ENCODE measurements around the gene GDAP2. TPM values are rescaled to one million over a fixed set of nuclear protein-coding genes. Genes with fewer than 3 reads are reported as not detected.

GDAP2 gene
- total RNA-seq, 1 experiment from 2014 or later, result 14.5 TPM

- Histone ChIP-seq H3K4me1 (ENCODE audit: control insufficient read depth, insufficient read depth, low read length) (no peaks in the 10 kb centered on the region), H3K27ac (ENCODE audit: low read length) (no peak overlapping the region), H3K36me3 (ENCODE audit: control insufficient read depth, insufficient read depth, low read length) (peaks cover 4% of the 10 kb centered on the region; the same call in 1 of the 2 replicates), H3K4me3 (ENCODE audit: low read depth in 2 of 2, low read length in 2 of 2) (no peak overlapping the region), H3K27me3 (ENCODE audit: control insufficient read depth, insufficient read depth, low read length) (no peaks in the 10 kb centered on the region), H3K9me3 (ENCODE audit: control insufficient read depth, insufficient read depth, low read depth, low read length) (no peaks in the 10 kb centered on the region)
- in situ Hi-C loops (cut with HindIII; ENCODE audit: low pct_unique_long_range_greater_than_20kb, low sequenced_read_pairs) (no loop called here), intact Hi-C loops (cut with micrococcal nuclease; ENCODE audit: unreplicated experiment) (no loop called here)
- DNase-seq (ENCODE audit: low read depth, low spot score) (no peak), ATAC-seq (no peak)
- no peak for TF ChIP-seq REST (IDR thresholded peaks at IDR 0.05; ENCODE audit: insufficient read depth in 1 of 2, low read depth in 2 of 2, low read length in 1 of 2)
- no peak for TF ChIP-seq TCF7L2 (IDR thresholded peaks at IDR 0.05; ENCODE audit: low read depth, low read length)
- no peak for TF ChIP-seq CTCF (IDR thresholded peaks at IDR 0.05)
- TF ChIP-seq SIN3A (IDR thresholded peaks at IDR 0.05; ENCODE audit: borderline replicate concordance, insufficient read depth, low read depth, low read length), result no peak
- no peak for TF ChIP-seq POLR2AphosphoS5 (IDR thresholded peaks at IDR 0.05; ENCODE audit: low read depth, low read length)
- BruUV-seq (replicated peaks), result no TSS peak
- CTCF ChIA-PET, result no interaction called here
- POLR2A ChIA-PET, result no interaction called here
These were observed 7.4 kb downstream of the GDAP2 start for GRCh38 chr1:117921991-117922390.

GRCh38 chr1:117919376-117919775, 10.0 kb downstream of the GDAP2 start:
- Histone ChIP-seq H3K4me1 (ENCODE audit: control insufficient read depth, insufficient read depth, low read length) (no peaks in the 10 kb centered on the region), H3K27me3 (ENCODE audit: control insufficient read depth, insufficient read depth, low read length) (no peaks in the 10 kb centered on the region), H3K36me3 (ENCODE audit: control insufficient read depth, insufficient read depth, low read length) (peaks cover 4% of the 10 kb centered on the region; the same call in 1 of the 2 replicates), H3K4me3 (ENCODE audit: low read depth in 2 of 2, low read length in 2 of 2) (no peak overlapping the region), H3K27ac (ENCODE audit: low read length) (no peak overlapping the region), H3K9me3 (ENCODE audit: control insufficient read depth, insufficient read depth, low read depth, low read length) (no peaks in the 10 kb centered on the region)
- BruUV-seq (replicated peaks), result no TSS peak
- intact Hi-C loops (cut with micrococcal nuclease; ENCODE audit: unreplicated experiment) (no loop called here), in situ Hi-C loops (cut with HindIII; ENCODE audit: low pct_unique_long_range_greater_than_20kb, low sequenced_read_pairs) (no loop called here)
- ChIA-PET POLR2A (no interaction called here), CTCF (no interaction called here)
- DNase-seq (ENCODE audit: low read depth, low spot score), result no peak
- TF ChIP-seq CTCF (IDR thresholded peaks at IDR 0.05) (no peak), POLR2AphosphoS5 (IDR thresholded peaks at IDR 0.05; ENCODE audit: low read depth, low read length) (no peak), SIN3A (IDR thresholded peaks at IDR 0.05; ENCODE audit: borderline replicate concordance, insufficient read depth, low read depth, low read length) (no peak)
- no peak for ATAC-seq
